Measurements from ENCODE around the gene INTS13. TPM values are rescaled to one million over a fixed set of nuclear protein-coding genes. Genes with fewer than 3 reads are reported as not detected.

Gene INTS13
- total and polyA plus RNA-seq, 2 of the 13 experiments (the other 11 are each of a cell fraction or from before 2014, with no cell fraction given): 16.3 to 43.7 TPM

- intact Hi-C loops (cut with micrococcal nuclease; ENCODE audit: unreplicated experiment) (loop anchor here (1.0 to 10.0 kb wide), 4 partner anchors 32 to 110 kb away; partner anchors contain the start of genes FGFR1OP2, INTS13 and ITPR2), in situ Hi-C loops (cut with HindIII; ENCODE audit: extremely low pct_ligation_motif_present, low pct_unique_long_range_greater_than_20kb) (loop anchor here (5.0 kb wide), 1 partner anchor 33 kb away; no protein-coding TSS in a partner anchor)
- peak; percentile 78 for DNase-seq (ENCODE audit: low spot score)
- ChIA-PET POLR2A (interaction anchor here (1.5 kb wide), 1 partner anchor 148 kb away, joined by 3 read pairs; no protein-coding TSS in a partner anchor), CTCF (ENCODE audit: low intra/inter-chr PET ratio, low total read pairs) (interaction anchor here (0.7 to 3.3 kb wide), 3 partner anchors 31 to 103 kb away, joined by 3 to 33 read pairs (median 3); no protein-coding TSS in a partner anchor)
- Histone ChIP-seq H3K27me3 (ENCODE audit: control insufficient read depth in 1 of 2, insufficient read depth in 2 of 2, low read length in 2 of 2) (no peaks in the 10 kb centered on the region), H3K36me3 (replicated peaks in 1 of 2; ENCODE audit: control insufficient read depth in 1 of 2, insufficient read depth in 2 of 2, low read length in 2 of 2) (no peaks in the 10 kb centered on the region), H3K4me2 (ENCODE audit: low read depth, low read length) (peak overlapping the region; percentile 97), H4K20me1 (ENCODE audit: insufficient read depth, low read length) (no peaks in the 10 kb centered on the region), H2AFZ (ENCODE audit: low read length) (peak overlapping the region; percentile 43), H3K27ac (ENCODE audit: extremely low read length, insufficient read depth, low read length) (no peak overlapping the region), H3K4me1 (ENCODE audit: insufficient read depth, low read length) (0 out of 2 replicates have a peak, but pooled peaks cover 5% of the 10 kb centered on the region), H3K9me3 (ENCODE audit: low read length) (no peaks in the 10 kb centered on the region), H3K4me3 (replicated peaks in 1 of 3; ENCODE audit: insufficient read depth in 1 of 3, low read depth in 2 of 3, low read length in 3 of 3) (peak overlapping the region; percentile 32 to 65 (median 35); a peak in 4 of 6 replicates), H3K79me2 (ENCODE audit: insufficient read depth, low read length) (no peaks in the 10 kb centered on the region), H3K9ac (ENCODE audit: insufficient read depth, low read depth, low read length) (no peak overlapping the region)
- FAIRE-seq: peak; percentile 86
- ATAC-seq: peak; percentile 95
- BruUV-seq (replicated peaks): no TSS peak
- WGBS (ENCODE audit: low lambda C conversion rate): 10% methylated on average over 16 of the region's 16 CpGs
- TF ChIP-seq CREB3 (CRISPR knock-in tag; IDR thresholded peaks at IDR 0.05) (no peak), ZMAT5 (CRISPR knock-in tag; IDR thresholded peaks at IDR 0.05; ENCODE audit: borderline replicate concordance, low read depth) (no peak), IKZF5 (CRISPR knock-in tag; IDR thresholded peaks at IDR 0.05) (0 out of 2 replicates have a peak, but pooled peaks have one; percentile 63), FOXA3 (CRISPR knock-in tag; IDR thresholded peaks at IDR 0.05) (0 out of 2 replicates have a peak, but pooled peaks have one; percentile 23), ZNF646 (CRISPR knock-in tag; IDR thresholded peaks at IDR 0.05) (no peak), ZSCAN9 (CRISPR knock-in tag; IDR thresholded peaks at IDR 0.05; ENCODE audit: borderline replicate concordance) (0 out of 2 replicates have a peak, but pooled peaks have one; percentile 57), KLF11 (CRISPR knock-in tag; IDR thresholded peaks at IDR 0.05) (peak; percentile 63; the same call in 1 of the 2 replicates), HNF4G (IDR thresholded peaks at IDR 0.05; ENCODE audit: borderline replicate concordance, low read depth, low read length) (no peak), HNF4G (CRISPR knock-in tag; IDR thresholded peaks at IDR 0.05; ENCODE audit: borderline replicate concordance, low read depth) (0 out of 2 replicates have a peak, but pooled peaks have one; percentile 19), RAD21 (CRISPR knock-in tag; IDR thresholded peaks at IDR 0.05) (peak; percentile 79), ZNF501 (CRISPR knock-in tag; IDR thresholded peaks at IDR 0.05) (peak; percentile 37; the same call in 1 of the 2 replicates), ZNF331 (CRISPR knock-in tag; IDR thresholded peaks at IDR 0.05) (peak; percentile 62; the same call in 1 of the 2 replicates), ZFX (CRISPR knock-in tag; IDR thresholded peaks at IDR 0.05; ENCODE audit: low read depth) (0 out of 2 replicates have a peak, but pooled peaks have one; percentile 22)
Measured at GRCh38 chr12:26884765-26885576, 52.8 kb downstream of the INTS13 start.

Measured in HepG2 (cell line).